ENCODE measurements around the gene GUCA1A.
"Not testable (repeated sequence)": the region's sequence is repeated elsewhere in the genome, so short reads cannot be mapped to it uniquely, and the experiment has no call there.

Gene GUCA1A

DNA sequence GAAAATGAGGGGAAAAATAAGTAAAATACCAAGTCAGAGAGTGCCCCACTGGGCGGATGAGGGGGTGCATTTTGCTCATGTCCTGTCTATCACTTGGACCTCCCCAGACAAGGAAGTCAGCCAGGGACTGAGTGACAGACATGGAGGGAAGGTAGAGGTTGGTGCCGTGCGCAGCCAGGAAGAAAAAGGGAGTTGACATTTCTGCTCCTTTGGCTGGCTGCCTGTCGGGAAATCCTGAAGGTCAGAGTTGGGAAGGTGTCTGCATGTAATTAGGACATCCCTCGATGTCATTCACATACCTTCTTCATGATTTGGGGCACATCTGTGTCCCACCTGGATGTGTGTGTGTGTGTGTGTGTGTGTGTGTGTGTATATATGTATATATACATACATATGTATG is 8.9 kb downstream of the GUCA1A start:
- DNase-seq (ENCODE audit: low read depth), result no peak
- TF ChIP-seq, protein P1, sequence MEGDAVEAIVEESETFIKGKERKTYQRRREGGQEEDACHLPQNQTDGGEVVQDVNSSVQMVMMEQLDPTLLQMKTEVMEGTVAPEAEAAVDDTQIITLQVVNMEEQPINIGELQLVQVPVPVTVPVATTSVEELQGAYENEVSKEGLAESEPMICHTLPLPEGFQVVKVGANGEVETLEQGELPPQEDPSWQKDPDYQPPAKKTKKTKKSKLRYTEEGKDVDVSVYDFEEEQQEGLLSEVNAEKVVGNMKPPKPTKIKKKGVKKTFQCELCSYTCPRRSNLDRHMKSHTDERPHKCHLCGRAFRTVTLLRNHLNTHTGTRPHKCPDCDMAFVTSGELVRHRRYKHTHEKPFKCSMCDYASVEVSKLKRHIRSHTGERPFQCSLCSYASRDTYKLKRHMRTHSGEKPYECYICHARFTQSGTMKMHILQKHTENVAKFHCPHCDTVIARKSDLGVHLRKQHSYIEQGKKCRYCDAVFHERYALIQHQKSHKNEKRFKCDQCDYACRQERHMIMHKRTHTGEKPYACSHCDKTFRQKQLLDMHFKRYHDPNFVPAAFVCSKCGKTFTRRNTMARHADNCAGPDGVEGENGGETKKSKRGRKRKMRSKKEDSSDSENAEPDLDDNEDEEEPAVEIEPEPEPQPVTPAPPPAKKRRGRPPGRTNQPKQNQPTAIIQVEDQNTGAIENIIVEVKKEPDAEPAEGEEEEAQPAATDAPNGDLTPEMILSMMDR (IDR thresholded peaks at IDR 0.05; ENCODE audit: low read depth, low read length, missing control alignments), result no peak
- no peak overlapping the region for H3K4me3 ChIP-seq (ENCODE audit: low read depth, low read length)
- in situ Hi-C loops (cut with HindIII; ENCODE audit: low sequenced_read_pairs), result no loop called here

DNA sequence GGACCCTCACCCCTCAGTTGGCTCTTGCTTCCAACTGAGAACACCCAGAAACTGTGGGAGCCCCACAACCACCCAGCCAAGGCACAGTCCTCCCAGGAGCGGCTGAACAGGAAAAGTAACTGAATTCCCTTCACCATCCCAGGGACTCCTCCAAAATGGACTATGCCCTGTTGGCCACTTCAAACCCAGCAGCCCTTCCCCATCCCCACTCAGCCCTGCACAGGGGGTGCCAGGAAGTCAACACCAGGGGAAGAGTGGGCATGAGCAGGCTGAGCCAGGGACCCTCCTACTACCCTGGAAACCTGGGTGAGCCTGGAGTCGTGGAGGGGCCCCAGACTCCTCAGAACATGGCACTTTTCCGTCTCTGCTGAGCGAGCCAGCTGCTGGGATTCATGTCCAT is 11.3 kb downstream of the GUCA1A start:
- in situ Hi-C loops (cut with HindIII; ENCODE audit: low sequenced_read_pairs), result no loop called here
- no peak overlapping the region for H3K4me3 ChIP-seq (ENCODE audit: low read depth, low read length)
- no peak for DNase-seq (ENCODE audit: low read depth)
- TF ChIP-seq, protein P1 (IDR thresholded peaks at IDR 0.05; ENCODE audit: low read depth, low read length, missing control alignments), result no peak

DNA sequence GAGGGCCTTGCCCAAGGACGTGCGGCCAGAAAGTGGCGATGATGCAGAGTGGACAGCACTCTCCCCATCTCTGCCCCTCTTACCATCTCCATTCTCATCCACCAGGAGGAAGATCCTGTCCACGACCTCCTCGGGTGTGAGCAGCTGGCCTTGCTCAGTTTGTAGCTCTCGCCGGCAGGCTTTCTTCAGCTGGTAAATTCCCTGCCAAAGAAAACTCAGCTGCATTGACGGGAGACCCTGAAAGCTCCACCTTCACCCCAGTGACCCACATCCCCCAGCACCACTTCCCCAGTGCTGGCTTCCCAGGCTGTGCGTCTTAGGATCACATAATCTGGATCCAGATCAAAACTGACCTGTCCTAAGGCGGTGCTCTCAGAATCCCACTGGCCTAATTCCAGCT is 12.4 kb downstream of the GUCA1A start:
- H3K4me3 ChIP-seq (ENCODE audit: low read depth, low read length), result no peak overlapping the region
- in situ Hi-C loops (cut with HindIII; ENCODE audit: low sequenced_read_pairs), result no loop called here
- TF ChIP-seq, protein P1 (IDR thresholded peaks at IDR 0.05; ENCODE audit: low read depth, low read length, missing control alignments), result no peak
- DNase-seq (ENCODE audit: low read depth), result no peak

DNA sequence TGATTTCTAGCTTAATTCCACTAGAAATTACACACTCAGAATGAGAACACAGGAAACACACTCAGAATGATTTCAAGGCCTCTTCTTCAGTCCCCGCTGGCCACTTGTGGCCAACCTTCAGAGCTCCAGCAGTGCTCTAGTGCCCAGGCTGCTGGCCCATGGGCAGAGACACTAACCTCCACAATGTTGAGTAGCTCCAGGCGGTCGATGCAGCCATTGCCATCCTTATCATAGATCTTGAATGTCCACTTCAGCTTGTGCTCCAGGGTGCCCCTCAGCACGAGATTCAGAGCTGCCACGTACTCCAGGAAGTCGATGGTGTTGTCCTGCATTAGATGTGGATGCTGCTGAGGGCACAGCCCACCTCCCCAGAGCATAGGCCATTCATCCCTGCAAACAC is 15.2 kb downstream of the GUCA1A start:
- TF ChIP-seq, protein P1 (IDR thresholded peaks at IDR 0.05; ENCODE audit: low read depth, low read length, missing control alignments), result no peak
- no peak for DNase-seq (ENCODE audit: low read depth)
- in situ Hi-C loops (cut with HindIII; ENCODE audit: low sequenced_read_pairs), result no loop called here
- H3K4me3 ChIP-seq (ENCODE audit: low read depth, low read length), result no peak overlapping the region

DNA sequence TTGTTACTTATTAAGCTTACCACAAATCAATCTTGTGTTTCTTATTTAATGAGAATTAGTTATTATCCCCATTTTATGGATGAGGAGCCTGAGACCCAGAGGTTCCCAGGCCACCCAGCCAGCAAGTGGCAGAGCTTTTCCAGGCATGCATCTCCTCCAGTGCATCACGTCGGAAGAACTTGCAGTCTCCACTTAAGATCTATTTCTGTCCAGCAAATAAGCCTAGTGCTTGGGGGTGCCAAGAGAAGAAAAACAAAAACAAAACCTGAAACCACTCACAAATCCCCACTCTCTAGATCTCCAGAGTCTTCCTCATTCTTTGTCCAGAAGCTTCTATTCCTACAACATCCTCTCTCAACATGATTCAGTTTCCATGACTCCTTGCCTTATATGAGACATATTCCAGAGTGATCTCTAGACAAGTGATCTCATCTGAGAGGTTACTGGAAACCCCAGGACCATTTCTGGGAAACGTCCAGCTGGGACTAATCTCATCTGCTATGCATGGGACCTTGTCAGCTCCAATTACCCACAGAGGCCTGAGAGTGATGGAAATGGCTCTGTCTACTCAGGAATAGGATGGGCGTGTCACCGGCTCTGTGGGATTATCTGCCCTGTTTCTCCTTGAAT is 17.5 kb downstream of the GUCA1A start:
- in situ Hi-C loops (cut with HindIII; ENCODE audit: low sequenced_read_pairs), result no loop called here

DNA sequence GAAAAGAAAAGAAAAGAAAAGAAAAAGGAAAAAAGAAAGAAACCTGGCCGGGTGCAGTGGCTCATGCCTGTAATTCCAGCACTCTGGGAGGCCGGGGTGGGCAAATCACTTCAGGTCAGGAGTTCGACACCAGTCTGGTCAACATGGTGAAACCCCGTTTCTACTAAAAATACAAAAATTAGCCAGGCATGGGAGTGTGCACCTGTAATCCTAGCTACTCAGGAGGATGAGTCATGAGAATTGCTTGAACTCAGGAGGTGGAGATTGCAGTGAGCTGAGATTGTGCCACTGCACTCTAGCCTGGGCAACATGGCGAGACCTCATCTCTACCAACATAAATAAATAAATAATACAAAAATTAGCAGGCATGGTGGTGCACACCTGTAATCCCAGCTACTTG is 19.2 kb downstream of the GUCA1A start:
- DNase-seq (ENCODE audit: low read depth); in situ Hi-C loops (cut with HindIII; ENCODE audit: low sequenced_read_pairs); H3K4me3 ChIP-seq (ENCODE audit: low read depth, low read length): not testable (repeated sequence)

More for the DNA sequence above, 17.5 kb downstream of the GUCA1A start:
- DNase-seq (ENCODE audit: low read depth), result no peak
- H3K4me3 ChIP-seq (ENCODE audit: low read depth, low read length), result no peak overlapping the region
- TF ChIP-seq, protein P1 (IDR thresholded peaks at IDR 0.05; ENCODE audit: low read depth, low read length, missing control alignments), result no peak

DNA sequence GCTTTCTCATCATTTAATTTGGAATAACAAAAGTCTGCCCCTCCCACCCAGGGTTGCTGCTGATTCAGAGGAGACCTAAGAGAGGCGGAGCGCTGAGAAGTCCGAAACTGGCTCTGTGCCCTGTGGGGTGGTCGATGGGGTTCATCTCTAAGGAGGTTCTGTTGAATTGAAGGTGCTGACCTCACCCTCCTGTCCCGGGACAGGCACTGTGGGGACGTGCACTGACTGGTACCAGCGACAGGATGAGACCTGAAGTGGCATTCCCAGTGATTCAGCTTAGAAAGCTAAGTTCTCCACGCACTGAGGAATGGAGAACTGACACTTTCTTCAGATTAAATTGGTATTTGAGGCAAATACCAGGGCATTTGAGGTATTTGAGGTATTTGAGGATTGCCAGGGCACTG is 20.3 kb downstream of the GUCA1A start:
- DNase-seq (ENCODE audit: low read depth), result no peak
- H3K4me3 ChIP-seq (ENCODE audit: low read depth, low read length), result no peak overlapping the region
- in situ Hi-C loops (cut with HindIII; ENCODE audit: low sequenced_read_pairs), result no loop called here
- TF ChIP-seq, protein P1 (IDR thresholded peaks at IDR 0.05; ENCODE audit: low read depth, low read length, missing control alignments), result no peak

All from astrocyte of the cerebellum (primary cell).